Neural progenitor cell (in vitro differentiated cells): Measurements from ENCODE around the gene WWOX. TPM values are rescaled to one million over a fixed set of nuclear protein-coding genes. Genes with fewer than 3 reads are reported as not detected.

Source experiments
- DNase-seq: peaks from one replicate; pipeline ENCODE4 v3.0.0-alpha.2; 2016; ENCODE audit warnings: low spot score
- H2AFZ ChIP-seq: fragments of 200-600 bp; sonication (generic); replicated peaks from 2 replicates; pipeline ENCODE4 v1.6.1; 2016; ENCODE audit warnings: antibody characterized with exemption
- H3F3A ChIP-seq: fragments of 200-600 bp; sonication (generic); 2 replicates; pipeline ENCODE4 v1.6.1; 2016; ENCODE audit warnings: antibody characterized with exemption, low read depth
- H3K27ac ChIP-seq: fragments of 200-600 bp; sonication (generic); 2 replicates; pipeline ENCODE4 v1.5.1; 2016; ENCODE audit warnings: mild to moderate bottlenecking
- H3K27me3 ChIP-seq: fragments of 200-600 bp; sonication (generic); 2 replicates; pipeline ENCODE4 v1.6.1; 2016; ENCODE audit warnings: mild to moderate bottlenecking, moderate library complexity
- H3K36me3 ChIP-seq: fragments of 200-600 bp; sonication (generic); 2 replicates; pipeline ENCODE4 v1.5.1; 2016
- H3K4me1 ChIP-seq: fragments of 200-600 bp; sonication (generic); 2 replicates; pipeline ENCODE4 v1.6.1; 2016; ENCODE audit warnings: mixed run types
- H3K4me2 ChIP-seq: fragments of 200-600 bp; sonication (generic); 2 replicates; pipeline ENCODE4 v1.6.1; 2016
- H3K4me3 ChIP-seq: fragments of 200-600 bp; sonication (generic); 2 replicates; pipeline ENCODE4 v1.5.1; 2016
- H3K79me2 ChIP-seq: fragments of 200-600 bp; sonication (generic); 2 replicates; pipeline ENCODE4 v1.6.1; 2016; ENCODE audit warnings: low read depth
- H3K9ac ChIP-seq: fragments of 200-600 bp; sonication (generic); 2 replicates; pipeline ENCODE4 v1.6.1; 2016
- H3K9me3 ChIP-seq: fragments of 200-600 bp; sonication (generic); 2 replicates; pipeline ENCODE4 v1.5.1; 2016; ENCODE audit warnings: low read depth
- H4K20me1 ChIP-seq: fragments of 200-600 bp; sonication (generic); 2 replicates; pipeline ENCODE4 v1.6.1; 2016; ENCODE audit warnings: low read depth
- H3K27ac Mint-ChIP-seq: 3 replicates; pipeline ENCODE4 v1.8.0; 2021; ENCODE audit warnings: mixed read lengths
- H3K27me3 Mint-ChIP-seq: 2 replicates; pipeline ENCODE4 v1.8.0; 2022; ENCODE audit warnings: low read depth, mild to moderate bottlenecking, inconsistent platforms, moderate library complexity, mixed read lengths; ENCODE audit not compliant: insufficient read depth
- H3K36me3 Mint-ChIP-seq: 3 replicates; pipeline ENCODE4 v1.8.0; 2021; ENCODE audit warnings: mixed read lengths
- H3K4me1 Mint-ChIP-seq: 3 replicates; pipeline ENCODE4 v1.8.0; 2021; ENCODE audit warnings: mixed read lengths
- H3K4me3 Mint-ChIP-seq: 3 replicates; pipeline ENCODE4 v1.8.0; 2021; ENCODE audit warnings: mild to moderate bottlenecking, moderate library complexity, mixed read lengths
- H3K9me3 Mint-ChIP-seq: 3 replicates; pipeline ENCODE4 v1.8.0; 2020; ENCODE audit warnings: mixed read lengths
- EZH2 ChIP-seq: fragments of 200-600 bp; sonication (generic); IDR thresholded peaks from 2 replicates; pipeline ENCODE4 v1.6.1; 2017; ENCODE audit warnings: antibody characterized with exemption, mild to moderate bottlenecking, moderate library complexity
- EZH2phosphoT487 ChIP-seq: fragments of 200-600 bp; sonication (generic); IDR thresholded peaks from 2 replicates; pipeline ENCODE4 v1.6.1; 2017; ENCODE audit warnings: antibody characterized with exemption
- total RNA-seq: library from RNA; depleted of rRNA; stranded (reverse); fragments of >200 nt; gene quantifications from 2 replicates; pipeline ENCODE4 v1.2.3, GENCODE V29; 2015; ENCODE audit warnings: low replicate concordance
- TF ChIP-seq, protein P1 (sequence below): fragments of 200-600 bp; sonication (generic); IDR thresholded peaks from 2 replicates; pipeline ENCODE4 v1.5.1; 2017; ENCODE audit warnings: antibody characterized with exemption, mild to moderate bottlenecking

Gene WWOX
- total RNA-seq, 1 donor from 2014 or later, result 63.7 TPM

DNA sequence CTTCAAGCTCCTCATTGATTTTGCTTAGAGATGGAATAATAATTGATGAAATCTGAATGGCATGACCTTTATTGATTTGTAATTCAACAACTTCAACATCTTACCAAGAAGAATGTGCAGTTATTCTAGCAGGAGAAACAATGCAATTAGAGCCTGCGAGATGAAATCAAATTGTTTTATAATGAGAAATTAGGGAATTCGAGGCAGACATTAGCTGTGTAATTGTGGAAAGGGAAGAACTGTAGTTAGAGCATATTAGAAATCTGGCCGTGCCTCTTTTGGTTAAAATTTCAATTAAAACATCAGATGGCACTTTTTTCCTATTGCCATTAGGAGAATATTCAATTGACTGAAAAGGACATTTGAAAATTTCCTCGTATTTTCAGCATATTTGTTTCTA, 325.8 kb downstream of the WWOX start:
- Histone ChIP-seq H3K9ac (no peak overlapping the region), H3K79me2 (no peaks in the 10 kb centered on the region), H3K4me3 (no peak overlapping the region), H3K4me1 (peaks cover 17% of the 10 kb centered on the region), H4K20me1 (no peaks in the 10 kb centered on the region), H3K36me3 (no peaks in the 10 kb centered on the region), H3K27me3 (no peaks in the 10 kb centered on the region), H3K27ac (no peak overlapping the region), H3F3A (peaks cover 13% of the 10 kb centered on the region), H3K9me3 (no peaks in the 10 kb centered on the region), H3K4me2 (no peak overlapping the region), H2AFZ (no peak overlapping the region)
- H3K9me3 Mint-ChIP-seq, result peaks cover 2% of the 10 kb centered on the region
- H3K36me3 Mint-ChIP-seq, result peaks cover 6% of the 10 kb centered on the region
- H3K4me1 Mint-ChIP-seq, result peaks cover 11% of the 10 kb centered on the region
- no peak overlapping the region for H3K4me3 Mint-ChIP-seq
- no peaks in the 10 kb centered on the region for H3K27me3 Mint-ChIP-seq
- TF ChIP-seq EZH2phosphoT487 (no peak), EZH2 (no peak)
- TF ChIP-seq, protein P1, sequence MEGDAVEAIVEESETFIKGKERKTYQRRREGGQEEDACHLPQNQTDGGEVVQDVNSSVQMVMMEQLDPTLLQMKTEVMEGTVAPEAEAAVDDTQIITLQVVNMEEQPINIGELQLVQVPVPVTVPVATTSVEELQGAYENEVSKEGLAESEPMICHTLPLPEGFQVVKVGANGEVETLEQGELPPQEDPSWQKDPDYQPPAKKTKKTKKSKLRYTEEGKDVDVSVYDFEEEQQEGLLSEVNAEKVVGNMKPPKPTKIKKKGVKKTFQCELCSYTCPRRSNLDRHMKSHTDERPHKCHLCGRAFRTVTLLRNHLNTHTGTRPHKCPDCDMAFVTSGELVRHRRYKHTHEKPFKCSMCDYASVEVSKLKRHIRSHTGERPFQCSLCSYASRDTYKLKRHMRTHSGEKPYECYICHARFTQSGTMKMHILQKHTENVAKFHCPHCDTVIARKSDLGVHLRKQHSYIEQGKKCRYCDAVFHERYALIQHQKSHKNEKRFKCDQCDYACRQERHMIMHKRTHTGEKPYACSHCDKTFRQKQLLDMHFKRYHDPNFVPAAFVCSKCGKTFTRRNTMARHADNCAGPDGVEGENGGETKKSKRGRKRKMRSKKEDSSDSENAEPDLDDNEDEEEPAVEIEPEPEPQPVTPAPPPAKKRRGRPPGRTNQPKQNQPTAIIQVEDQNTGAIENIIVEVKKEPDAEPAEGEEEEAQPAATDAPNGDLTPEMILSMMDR, result no peak
- H3K27ac Mint-ChIP-seq, result no peak overlapping the region
- DNase-seq, result no peak

DNA sequence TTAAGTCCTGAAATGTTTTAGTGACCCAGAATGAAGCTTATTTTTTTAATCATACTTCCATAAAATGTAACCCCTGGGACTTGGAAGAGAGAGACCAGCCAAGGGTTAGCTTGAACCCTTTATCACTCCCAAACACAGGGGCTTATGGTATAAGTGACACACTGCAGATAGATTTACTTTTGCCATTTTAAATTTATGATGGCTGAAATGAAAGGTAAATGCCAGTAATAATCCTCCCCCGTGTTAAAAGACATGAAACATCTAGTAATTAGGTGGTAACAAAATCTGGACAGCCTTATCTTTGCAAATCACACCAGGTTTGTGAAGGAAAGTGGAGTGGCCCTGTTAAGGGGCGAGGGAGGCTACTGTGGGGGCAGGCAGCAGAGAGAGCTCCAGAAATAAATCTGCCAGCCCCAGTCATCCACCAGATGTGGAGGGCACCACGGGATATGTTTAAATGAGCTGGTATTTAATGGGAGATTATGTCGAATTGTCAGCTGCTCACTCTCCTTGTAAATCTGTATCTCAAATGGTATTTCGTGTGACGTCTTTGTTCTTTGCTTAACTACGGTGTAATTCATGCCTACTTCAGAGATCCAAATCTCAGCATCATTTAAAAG, 326.5 kb downstream of the WWOX start:
- Mint-ChIP-seq H3K27ac (no peak overlapping the region), H3K36me3 (peaks cover 6% of the 10 kb centered on the region), H3K27me3 (no peaks in the 10 kb centered on the region), H3K9me3 (peaks cover 2% of the 10 kb centered on the region), H3K4me1 (peaks cover 11% of the 10 kb centered on the region), H3K4me3 (no peak overlapping the region)
- Histone ChIP-seq H3K27me3 (no peaks in the 10 kb centered on the region), H3K4me2 (no peak overlapping the region), H3K36me3 (no peaks in the 10 kb centered on the region), H3K4me1 (peaks cover 12% of the 10 kb centered on the region), H3F3A (peaks cover 8% of the 10 kb centered on the region), H3K9me3 (no peaks in the 10 kb centered on the region), H4K20me1 (no peaks in the 10 kb centered on the region), H3K27ac (no peak overlapping the region), H3K9ac (no peak overlapping the region), H2AFZ (no peak overlapping the region), H3K79me2 (no peaks in the 10 kb centered on the region), H3K4me3 (no peak overlapping the region)
- TF ChIP-seq EZH2 (no peak), EZH2phosphoT487 (no peak)
- TF ChIP-seq, protein P1, result no peak
- no peak for DNase-seq

DNA sequence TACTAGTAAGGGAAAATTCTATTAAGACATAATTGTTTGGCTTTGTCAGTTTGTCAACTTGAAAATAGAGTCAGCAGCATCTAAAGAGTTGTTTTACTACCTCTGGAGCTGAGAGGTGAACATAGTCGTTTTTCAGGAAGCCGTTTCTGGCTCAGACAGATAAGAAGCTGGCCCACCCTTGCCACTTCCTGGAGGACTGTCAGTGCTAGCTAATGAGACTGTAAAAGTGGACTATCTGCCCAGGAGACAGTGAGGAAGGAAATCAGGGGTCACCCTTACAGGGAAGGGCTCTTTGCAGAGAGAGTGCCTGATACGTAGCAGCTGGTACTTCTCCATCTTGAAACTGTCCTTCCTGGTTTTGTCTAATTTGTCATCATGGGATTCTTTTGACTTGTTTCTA, 328.7 kb downstream of the WWOX start:
- Mint-ChIP-seq H3K27ac (peak overlapping the region; percentile 17), H3K4me1 (peaks cover 4% of the 10 kb centered on the region), H3K9me3 (peaks cover 2% of the 10 kb centered on the region), H3K36me3 (peaks cover 8% of the 10 kb centered on the region), H3K27me3 (no peaks in the 10 kb centered on the region), H3K4me3 (no peak overlapping the region)
- Histone ChIP-seq H3K4me2 (no peak overlapping the region), H2AFZ (no peak overlapping the region), H3K4me3 (no peak overlapping the region), H3K27me3 (no peaks in the 10 kb centered on the region), H3K36me3 (no peaks in the 10 kb centered on the region), H3K9me3 (no peaks in the 10 kb centered on the region), H3K4me1 (no peaks in the 10 kb centered on the region), H3F3A (no peaks in the 10 kb centered on the region), H4K20me1 (no peaks in the 10 kb centered on the region), H3K79me2 (no peaks in the 10 kb centered on the region), H3K9ac (no peak overlapping the region), H3K27ac (no peak overlapping the region)
- TF ChIP-seq EZH2, result no peak
- TF ChIP-seq, protein P1, result no peak
- TF ChIP-seq EZH2phosphoT487, result no peak
- DNase-seq, result no peak
